HCT116 (cell line): ENCODE results near the gene STOML2.

ENCODE experiments used
- EZH2 ChIP-seq: fragments of 200-600 bp; sonication (generic); IDR thresholded peaks from 2 replicates; pipeline ENCODE4 v1.6.1; 2017; ENCODE audit warnings: antibody characterized with exemption, mixed run types
- FOSL1 ChIP-seq: IDR thresholded peaks from 2 replicates; pipeline ENCODE4 v1.6.1; 2012; ENCODE audit warnings: low read depth
- JUND ChIP-seq: IDR thresholded peaks from 2 replicates; pipeline ENCODE4 v1.6.1; 2012
- POLR2A ChIP-seq: IDR thresholded peaks from 2 replicates; pipeline ENCODE4 v1.7.0; 2011; ENCODE audit warnings: borderline replicate concordance; ENCODE audit not compliant: insufficient read depth, insufficient read length; ENCODE audit errors: extremely low read depth
- POLR2AphosphoS5 ChIP-seq: IDR thresholded peaks from 2 replicates; pipeline ENCODE4 v1.6.1; 2011; ENCODE audit warnings: mild to moderate bottlenecking, low read depth, low read length, moderate library complexity
- RAD21 ChIP-seq: IDR thresholded peaks from 2 replicates; pipeline ENCODE4 v1.6.1; 2012; ENCODE audit warnings: low read depth, mild to moderate bottlenecking
- SP1 ChIP-seq: IDR thresholded peaks from 2 replicates; pipeline ENCODE4 v1.6.1; 2012; ENCODE audit warnings: low read depth
- SRF ChIP-seq: IDR thresholded peaks from 2 replicates; pipeline ENCODE4 v1.6.1; 2012; ENCODE audit warnings: low read depth
- TF ChIP-seq, protein P1 (sequence below), 3 experiments: fragments of 200-600 bp in 1 of 3; sonication (generic) in 1 of 3; IDR thresholded peaks in 2 of 3; conservative IDR thresholded peaks in 1 of 3; 2 replicates each; pipeline ENCODE4 v1.5.1; 2012 to 2017; ENCODE audit warnings: low read depth in 2 of 3, low read length in 2 of 3, antibody characterized with exemption in 1 of 3, borderline replicate concordance in 1 of 3, control low read depth in 1 of 3, mild to moderate bottlenecking in 1 of 3, mixed read lengths in 1 of 3, mixed run types in 1 of 3, moderate library complexity in 1 of 3; ENCODE audit not compliant: insufficient read depth in 1 of 3
- TF ChIP-seq, protein P2 (sequence below): IDR thresholded peaks from 2 replicates; pipeline ENCODE4 v1.6.1; 2012

DNA sequence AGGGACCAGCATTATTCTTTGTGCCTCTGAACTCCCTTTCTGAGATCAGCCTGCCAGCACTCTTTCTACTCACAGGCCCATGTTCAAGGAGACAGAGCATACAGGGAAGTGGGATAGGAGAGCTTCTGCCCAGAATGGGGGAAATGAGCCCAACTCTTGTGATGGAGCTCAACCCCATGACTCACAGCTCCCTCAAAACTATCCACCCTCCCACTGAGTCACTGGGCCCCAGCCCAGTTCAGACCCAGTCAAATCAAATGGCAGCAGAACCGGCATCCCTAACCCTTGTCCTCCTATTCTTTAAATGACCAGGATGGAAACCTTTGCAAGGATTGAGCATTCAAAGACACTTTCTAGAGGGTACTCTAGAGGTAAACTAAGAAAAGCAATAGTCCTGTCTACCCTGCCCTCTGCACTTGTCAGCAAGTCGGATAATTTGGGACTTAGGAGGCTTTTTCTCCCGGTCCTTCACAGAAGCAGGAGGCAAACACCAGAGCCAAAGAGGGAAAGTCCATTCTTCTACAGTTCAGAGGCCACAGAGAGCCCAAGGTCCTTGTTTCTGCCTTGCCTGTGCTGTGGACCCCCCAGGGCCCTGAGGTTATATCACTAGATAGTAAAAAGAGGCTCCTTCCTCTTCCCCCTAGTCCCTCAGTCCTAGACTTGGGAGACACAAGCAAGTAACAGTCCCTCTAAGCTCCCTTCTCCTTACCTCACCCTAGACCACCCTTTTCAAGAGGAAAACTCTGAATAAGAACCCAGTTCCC lies 9.5 kb upstream of the STOML2 start:
- TF ChIP-seq FOSL1 (no peak), SP1 (no peak), POLR2AphosphoS5 (no peak), RAD21 (no peak), SRF (no peak), POLR2A (no peak), EZH2 (no peak), JUND (no peak)
- TF ChIP-seq, protein P1, sequence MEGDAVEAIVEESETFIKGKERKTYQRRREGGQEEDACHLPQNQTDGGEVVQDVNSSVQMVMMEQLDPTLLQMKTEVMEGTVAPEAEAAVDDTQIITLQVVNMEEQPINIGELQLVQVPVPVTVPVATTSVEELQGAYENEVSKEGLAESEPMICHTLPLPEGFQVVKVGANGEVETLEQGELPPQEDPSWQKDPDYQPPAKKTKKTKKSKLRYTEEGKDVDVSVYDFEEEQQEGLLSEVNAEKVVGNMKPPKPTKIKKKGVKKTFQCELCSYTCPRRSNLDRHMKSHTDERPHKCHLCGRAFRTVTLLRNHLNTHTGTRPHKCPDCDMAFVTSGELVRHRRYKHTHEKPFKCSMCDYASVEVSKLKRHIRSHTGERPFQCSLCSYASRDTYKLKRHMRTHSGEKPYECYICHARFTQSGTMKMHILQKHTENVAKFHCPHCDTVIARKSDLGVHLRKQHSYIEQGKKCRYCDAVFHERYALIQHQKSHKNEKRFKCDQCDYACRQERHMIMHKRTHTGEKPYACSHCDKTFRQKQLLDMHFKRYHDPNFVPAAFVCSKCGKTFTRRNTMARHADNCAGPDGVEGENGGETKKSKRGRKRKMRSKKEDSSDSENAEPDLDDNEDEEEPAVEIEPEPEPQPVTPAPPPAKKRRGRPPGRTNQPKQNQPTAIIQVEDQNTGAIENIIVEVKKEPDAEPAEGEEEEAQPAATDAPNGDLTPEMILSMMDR (IDR thresholded peaks at IDR 0.05 in 2 of 3, conservative IDR thresholded peaks at IDR 0.05 in 1 of 3; ENCODE audit: borderline replicate concordance in 1 of 3, insufficient read depth in 1 of 3, low read depth in 2 of 3, low read length in 2 of 3) = no peak
- TF ChIP-seq, protein P2, sequence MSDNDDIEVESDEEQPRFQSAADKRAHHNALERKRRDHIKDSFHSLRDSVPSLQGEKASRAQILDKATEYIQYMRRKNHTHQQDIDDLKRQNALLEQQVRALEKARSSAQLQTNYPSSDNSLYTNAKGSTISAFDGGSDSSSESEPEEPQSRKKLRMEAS = no peak
